GM18526 (cell line): ENCODE data around the gene NFKBIE.

Source experiments
- POLR2A ChIP-seq: IDR thresholded peaks from 3 replicates; pipeline ENCODE4 v1.6.1; 2011; ENCODE audit not compliant: insufficient read length; ENCODE audit errors: extremely low read depth

The NFKBIE gene

DNA sequence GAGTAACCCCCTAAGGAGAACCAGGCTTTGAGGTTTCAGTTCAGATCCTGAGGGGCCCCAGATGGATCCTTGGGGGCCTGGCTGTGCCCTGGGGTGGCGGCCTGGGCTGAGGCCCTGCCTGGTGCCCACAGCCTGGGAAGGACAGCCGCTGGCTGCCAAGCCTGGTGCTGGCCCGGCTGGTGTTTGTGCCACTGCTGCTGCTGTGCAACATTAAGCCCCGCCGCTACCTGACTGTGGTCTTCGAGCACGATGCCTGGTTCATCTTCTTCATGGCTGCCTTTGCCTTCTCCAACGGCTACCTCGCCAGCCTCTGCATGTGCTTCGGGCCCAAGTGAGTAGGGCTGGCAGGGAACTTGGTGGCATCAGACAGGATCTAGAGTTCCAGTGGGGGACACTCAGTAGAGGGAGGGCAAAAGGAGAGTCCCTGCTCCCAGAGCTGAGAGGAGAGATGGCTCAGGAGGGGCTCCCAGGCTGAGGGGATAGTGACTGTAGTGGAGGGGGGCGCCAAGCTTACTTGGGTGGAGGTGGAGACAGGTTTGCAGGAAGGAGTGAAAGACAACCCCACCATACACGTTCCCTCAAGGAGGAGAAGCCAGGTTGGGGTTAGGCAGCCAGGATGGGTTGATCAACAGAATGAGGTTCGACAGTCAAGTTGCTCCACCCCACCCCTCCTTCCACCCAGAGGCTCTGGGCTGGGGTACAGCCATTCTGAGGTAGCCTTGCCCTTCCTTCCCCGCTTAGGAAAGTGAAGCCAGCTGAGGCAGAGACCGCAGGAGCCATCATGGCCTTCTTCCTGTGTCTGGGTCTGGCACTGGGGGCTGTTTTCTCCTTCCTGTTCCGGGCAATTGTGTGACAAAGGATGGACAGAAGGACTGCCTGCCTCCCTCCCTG lies 32.4 kb downstream of the NFKBIE start:
- no peak for TF ChIP-seq POLR2A

DNA sequence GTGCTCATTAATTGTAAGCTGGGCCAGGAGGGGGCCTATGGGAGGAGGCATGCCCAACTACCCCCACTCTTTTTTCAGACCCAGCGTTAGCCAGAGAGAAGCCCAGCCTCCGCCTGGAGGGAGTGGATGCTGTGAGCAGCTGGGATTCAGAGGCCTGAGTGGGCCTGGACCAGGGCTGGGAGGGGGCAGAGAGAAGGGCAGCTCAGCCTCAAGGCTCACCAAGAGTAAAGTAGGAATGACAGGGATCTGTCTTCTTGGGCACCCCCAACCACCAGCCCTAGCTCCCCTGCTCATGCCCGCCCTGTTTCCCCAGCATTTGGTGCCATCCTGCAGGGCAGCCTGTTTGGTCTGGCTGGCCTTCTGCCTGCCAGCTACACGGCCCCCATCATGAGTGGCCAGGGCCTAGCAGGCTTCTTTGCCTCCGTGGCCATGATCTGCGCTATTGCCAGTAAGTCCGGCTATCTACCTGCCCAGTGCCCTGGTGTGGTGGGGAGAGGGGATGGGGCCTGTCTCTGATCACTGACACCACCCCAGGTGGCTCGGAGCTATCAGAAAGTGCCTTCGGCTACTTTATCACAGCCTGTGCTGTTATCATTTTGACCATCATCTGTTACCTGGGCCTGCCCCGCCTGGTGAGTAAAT lies 35.2 kb downstream of the NFKBIE start:
- no peak for TF ChIP-seq POLR2A

DNA sequence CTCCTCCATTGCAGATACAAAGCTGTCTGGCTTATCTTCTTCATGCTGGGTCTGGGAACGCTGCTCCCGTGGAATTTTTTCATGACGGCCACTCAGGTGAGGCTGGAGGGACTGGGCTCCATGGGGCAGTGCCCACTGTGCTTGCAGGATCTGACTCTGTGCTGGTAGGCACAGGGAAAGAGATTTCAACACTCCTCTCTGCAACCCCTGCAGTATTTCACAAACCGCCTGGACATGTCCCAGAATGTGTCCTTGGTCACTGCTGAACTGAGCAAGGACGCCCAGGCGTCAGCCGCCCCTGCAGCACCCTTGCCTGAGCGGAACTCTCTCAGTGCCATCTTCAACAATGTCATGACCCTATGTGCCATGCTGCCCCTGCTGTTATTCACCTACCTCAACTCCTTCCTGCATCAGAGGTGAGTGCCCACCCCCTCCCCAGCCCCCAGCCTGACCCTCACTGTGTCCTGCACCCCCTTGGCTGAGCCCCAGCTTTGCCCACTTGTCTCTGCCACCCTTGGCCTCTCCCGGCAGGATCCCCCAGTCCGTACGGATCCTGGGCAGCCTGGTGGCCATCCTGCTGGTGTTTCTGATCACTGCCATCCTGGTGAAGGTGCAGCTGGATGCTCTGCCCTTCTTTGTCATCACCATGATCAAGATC lies 35.8 kb downstream of the NFKBIE start:
- no peak for TF ChIP-seq POLR2A

DNA sequence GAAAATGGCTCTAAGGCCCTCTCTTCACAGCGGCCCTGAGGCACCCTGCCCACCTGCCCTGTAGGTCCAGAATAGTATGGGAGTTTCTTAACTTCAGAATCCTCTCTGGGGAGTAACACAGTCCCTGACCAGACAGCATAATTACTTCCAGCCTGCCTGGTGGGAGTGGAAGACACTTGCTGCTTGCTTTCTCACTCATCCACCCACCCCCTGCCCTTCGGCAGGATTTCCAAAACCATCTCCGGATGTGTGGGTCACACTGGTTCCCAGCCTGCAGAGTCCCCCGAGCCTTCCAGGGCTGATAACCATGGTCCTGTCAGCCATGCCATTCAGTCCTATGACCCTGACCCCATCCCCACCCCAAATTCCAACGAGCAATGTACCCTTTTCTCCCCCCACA lies 36.5 kb downstream of the NFKBIE start:
- no peak for TF ChIP-seq POLR2A

DNA sequence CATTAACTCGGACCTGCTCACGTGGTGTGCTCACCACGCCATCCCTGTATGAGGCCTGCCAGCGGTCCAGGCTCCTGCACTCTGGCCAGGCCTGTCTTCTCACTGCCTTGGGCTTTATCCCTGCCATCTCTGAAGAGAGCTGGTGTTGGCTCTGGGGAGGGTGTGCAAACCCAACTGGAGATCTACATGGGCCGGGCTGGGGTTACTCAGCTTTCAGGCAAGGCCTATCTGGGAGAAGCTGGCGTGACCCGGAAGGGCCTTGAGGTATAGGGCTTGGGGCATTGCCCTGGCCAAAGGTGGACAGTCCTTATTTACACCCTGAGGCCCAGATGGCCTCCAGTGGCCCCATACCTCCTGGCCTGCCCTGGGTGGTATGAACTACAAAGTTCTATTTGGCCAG lies 36.9 kb downstream of the NFKBIE start:
- no peak for TF ChIP-seq POLR2A

DNA sequence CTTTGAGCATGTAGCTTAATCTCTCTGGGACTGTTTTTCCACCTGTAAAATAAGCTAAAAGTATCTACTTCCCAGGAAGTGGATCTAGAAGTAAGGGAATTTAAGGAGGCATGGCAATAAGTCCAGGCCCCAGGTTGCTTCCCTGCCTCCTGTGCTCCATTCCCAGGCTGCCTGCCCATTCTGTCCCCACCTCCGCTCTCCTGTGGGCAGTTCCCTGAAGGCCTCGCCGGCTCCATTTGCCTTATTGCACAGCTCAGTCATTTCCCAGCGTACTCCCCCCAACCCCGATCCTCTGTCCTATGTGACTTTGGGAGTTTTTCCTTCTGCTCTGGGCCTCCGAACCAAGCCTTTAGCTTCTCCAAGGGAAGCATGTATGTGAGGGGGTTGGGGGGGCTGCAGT lies 37.3 kb downstream of the NFKBIE start:
- no peak for TF ChIP-seq POLR2A

DNA sequence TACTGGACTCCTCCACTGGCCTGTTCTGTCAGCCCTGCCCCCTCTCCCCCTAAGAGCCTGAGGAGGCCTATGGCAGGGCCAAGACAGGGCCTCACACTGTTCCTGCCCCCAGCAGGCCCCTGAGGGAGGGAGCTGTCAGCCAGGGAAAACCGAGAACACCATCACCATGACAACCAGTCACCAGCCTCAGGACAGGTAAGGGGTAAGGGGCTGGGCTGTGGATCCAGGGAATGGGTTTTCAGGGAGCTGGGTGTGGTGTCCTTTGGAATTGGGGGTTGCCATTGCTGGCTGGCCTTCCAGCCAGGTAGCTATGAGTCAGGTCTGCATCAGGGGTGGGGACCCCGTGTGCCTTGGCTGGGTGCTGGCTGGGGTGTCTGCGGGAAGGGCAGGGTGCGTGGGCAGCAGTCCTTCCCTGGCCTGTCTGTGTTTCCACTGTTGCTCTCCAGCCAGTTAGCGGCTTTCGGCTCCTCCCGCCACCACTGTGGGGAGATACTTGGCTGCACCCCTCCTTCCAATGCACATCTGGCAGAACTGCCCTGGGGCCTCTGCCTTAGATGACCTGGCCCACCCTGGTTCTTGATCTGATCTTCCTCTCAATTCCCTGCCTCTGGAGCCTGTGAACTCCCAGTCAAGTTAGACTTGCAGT lies 38.1 kb downstream of the NFKBIE start:
- no peak for TF ChIP-seq POLR2A

DNA sequence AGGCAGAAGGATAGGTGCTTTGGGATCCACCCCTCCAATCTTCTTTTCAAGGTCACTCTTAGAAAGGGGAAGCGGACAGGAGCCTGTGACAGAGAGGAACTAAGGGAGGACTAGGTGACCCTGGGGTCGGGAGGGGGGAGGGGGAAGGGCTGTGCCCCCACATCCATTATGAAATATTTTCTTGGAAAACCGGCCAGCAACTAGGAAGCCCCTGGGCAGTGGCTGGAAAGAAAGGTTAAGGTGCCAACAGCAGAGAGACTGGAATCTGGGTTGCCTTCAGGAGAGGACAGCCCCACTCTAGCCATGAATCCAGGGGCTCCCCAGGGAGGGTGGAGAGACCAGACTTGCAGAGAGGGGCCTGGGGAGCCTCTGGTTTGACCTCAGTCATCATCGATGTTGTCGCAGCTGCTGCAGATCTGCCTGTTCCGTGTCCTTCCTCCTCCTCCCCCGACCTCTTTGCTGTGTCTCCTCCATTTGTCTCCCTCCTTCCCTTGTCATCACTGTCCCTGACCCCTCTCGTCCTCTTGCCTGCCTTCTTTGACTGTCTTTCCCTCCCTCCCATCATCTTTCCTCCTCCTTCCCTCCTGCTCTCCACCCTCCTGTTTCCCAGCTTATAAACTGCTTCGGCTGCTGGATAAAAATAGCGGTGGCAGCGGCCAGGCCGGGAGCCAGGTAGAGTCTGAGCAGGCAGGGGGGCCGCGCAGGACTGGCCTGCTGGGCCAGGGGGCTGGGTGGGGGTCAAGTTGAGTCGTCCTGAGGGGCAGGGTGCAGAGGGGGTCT lies 38.8 kb downstream of the NFKBIE start:
- no peak for TF ChIP-seq POLR2A

DNA sequence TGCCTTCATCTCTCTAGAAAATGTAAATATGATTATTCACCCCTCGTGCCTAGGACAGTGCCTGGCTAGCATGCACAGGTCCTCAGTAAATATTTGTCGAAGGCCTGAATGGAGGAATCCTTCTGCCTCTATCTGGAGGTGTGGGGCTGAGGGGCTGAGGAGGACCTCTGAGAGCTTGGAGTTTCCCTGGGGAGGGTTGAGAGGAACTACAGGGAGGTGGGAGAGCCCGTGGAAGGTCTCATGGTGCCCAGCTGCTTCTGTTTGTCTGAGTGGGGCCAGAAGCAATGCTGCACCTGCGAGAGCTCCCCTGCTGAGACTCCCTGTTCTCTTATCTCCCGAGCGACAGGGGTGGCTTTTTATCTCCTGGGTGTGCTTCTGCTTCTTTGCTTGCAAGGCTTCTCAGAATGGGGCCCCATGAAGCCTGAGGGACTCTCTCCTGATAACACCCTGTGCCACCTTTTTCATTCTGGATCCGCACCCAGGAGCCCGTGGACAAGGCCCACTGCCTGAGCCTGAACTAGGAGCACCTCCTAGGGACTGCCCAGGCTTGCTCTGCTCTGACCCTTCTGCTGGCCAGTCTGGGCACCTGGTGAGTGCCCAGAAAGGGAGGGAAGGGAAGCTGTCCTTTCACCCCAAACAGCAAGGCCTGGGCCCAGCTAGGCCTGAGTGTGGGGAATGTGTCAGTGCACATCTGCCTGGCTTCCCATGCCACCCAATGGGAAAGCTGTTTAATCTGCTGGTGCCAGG lies 39.6 kb downstream of the NFKBIE start:
- no peak for TF ChIP-seq POLR2A

DNA sequence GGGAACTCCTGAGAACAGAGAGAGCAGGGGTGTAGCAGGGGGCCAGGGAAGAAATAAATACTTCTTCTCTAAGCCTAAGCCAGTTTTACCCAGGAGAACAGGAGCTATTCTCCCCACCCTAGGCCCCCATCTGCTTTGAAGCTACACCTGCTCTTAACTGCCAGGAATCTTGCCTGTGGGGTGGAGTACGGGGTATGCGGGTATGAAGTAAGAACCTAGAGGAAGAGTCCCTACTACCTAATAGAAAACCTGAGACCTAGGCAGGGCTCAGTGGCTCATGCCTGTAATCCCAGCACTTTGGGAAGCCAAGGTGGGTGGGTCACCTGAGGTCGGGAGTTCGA lies 40.4 kb downstream of the NFKBIE start:
- TF ChIP-seq POLR2A: no peak

DNA sequence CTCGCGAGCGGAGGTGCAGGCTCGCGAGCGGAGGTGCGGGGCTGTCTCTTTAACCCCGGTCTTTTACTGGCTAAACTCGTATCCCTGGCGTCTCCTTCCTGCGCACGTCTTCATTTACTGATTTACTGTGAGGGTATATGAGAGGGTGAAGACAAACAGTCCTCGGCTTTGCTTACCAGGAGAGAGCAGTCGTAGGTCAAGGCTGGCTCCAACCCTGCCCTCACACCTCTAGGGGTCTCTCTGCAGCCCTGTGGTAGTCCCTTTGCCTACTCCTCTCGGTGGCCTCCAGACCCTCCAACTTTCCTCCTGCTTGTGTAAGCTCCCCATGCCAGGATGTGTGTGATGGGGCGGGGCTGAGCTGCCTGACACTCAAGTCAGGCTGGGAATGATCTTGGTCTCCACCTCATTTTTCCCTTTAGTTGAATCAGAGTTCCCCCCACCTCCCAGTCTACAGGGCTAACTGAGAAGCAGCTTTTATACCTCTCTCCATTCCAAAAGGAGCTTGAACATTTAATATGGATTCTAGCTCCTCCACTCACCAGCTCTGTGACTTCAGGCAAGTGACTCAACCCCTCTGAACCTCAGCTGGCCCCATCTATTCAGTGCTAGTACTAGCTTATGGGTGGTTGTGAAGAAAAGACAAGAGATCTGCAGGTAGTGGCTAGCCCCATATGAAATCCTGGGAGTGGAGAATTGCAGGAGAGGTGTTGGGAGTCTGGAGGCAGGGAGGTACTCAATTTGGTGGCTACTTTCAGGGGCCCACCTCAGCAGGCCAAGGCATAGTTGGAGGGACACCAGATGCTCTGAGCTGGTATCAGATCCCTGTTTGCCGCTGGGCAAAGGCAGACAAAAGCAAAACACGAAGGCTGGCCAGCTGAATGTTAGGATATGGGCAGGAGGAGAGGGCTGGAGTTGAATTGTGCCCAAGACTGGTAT lies 41.1 kb downstream of the NFKBIE start:
- no peak for TF ChIP-seq POLR2A

DNA sequence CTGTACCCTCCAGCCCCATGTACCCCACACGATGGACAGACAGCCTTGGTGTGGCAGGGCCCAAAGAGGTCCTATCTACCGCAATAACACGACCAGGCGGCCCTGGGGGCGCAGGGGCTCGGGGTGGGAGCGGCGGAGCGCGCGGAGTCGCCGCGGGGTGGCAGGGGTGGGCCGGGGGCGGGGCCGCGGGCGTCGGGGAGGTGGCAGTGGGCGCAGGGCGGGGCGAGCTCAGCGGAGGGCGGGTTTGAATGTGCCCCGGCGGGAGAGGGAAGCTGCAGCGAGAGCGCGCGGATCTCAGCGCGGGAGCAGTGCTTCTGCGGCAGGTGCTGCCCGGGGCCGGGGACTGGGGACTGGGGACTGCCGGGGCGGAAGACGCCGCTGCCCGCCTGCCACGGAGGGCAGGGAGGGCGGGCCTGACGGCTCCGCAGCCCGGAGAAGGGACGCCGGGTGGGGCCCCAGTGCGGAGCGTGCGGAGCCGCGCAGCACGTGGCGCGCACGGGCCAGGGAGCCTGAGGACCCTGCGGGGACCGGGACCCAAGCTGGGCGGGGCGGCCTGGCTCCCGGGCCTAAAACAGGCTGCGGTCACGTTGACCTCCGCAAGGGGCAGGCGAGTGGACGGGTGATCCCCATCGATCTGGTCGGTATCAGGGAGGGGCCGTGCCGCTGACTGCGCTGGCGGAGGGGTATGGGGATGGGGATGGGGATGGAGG lies 41.9 kb downstream of the NFKBIE start, which contains the start of gene SLC29A1:
SLC29A1 (plus strand) TSS at position 277 of the 710 bp plus-strand sequence. CDS start 3,719 bp downstream, outside the sequence.
- peak; percentile 78 for TF ChIP-seq POLR2A

DNA sequence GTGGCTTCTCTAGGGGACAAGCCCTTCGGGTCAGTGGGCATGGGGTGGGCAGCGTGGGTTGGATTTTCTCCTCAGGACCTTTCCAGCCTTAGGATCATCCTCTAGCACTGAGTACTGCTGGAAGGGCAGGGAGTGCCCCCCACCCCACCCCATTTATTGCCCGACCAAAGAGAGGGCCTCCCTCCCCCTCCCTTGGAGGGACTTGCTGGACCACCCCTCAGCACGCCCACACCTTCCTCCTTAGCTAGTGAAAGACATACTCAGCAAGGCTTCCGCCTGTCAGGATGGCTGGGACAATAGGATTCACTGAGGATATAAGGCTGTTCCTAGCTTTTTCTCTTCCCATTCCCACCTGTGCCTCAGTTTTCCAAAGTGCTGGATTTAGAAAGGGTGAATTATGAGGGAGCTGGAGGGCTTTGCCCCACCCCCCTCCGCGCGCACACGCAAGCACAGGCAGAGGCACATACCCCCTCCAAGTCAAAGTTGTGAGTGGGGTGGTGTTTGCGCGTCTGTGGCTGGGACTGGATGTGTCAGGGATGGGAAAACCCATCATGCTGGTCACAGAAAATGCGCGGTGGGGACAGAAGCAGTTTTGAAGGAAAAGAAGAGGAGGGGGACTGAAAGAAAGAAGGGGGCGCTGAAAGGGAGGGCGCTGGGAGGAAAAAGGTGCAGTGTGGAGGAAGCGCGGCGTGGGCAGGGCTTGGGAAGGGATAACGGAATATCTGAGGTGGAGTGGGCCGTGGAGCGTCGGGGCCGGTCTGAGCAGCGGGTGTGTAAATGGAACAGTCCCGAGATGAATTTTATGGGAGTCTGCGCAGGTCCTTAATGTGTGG lies 42.6 kb downstream of the NFKBIE start:
- no peak for TF ChIP-seq POLR2A
